GM21786 (cell line): Measurements from ENCODE around the gene PIK3C2B.

ENCODE experiments used
- ATAC-seq: cut with Tn5 transposase; IDR thresholded peaks from one replicate; pipeline ENCODE4 v1.9.1; 2021; ENCODE audit not compliant: unreplicated experiment

PIK3C2B gene

GRCh38 chr1:204480515-204480914 is 14.1 kb downstream of the PIK3C2B start:
- peak; percentile 63 for ATAC-seq

- no peak for ATAC-seq
Observed at GRCh38 chr1:204479387-204480136, 15.0 kb downstream of the PIK3C2B start.

- ATAC-seq, result no peak
Observed at GRCh38 chr1:204478921-204479320, 15.7 kb downstream of the PIK3C2B start.

DNA sequence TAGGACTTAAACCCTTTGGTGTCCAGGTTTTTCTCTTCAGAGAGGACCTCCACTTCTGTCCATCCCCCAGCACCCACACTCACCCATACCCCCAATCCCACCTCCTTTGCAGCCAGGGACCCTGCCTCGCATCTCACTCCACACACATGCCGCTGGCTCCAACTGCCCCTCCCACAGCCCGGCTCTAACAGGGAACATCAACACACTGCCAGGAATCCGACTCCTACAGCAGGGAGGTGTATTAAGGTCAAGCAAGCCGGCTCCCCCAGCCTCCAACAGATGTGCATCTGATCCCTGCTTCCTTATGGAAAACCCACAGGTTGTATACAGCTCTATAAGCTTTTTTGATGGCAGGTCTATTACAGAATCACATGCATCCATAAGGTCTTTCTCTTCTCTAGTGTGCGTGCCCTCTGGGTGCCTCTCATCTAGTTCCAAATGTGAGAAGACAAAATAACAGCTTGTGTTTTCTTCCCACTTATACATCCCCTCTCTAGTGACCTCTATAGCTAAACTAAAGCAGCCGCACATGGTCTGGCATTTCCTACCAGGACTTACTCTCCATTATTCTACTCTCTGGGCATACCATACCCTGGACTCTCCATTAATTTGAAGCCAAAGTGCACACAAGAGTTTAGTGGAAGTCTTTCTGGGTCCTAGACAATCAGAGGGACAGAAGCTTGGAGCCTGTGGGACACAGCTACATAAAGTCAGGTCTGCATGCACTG is 16.3 kb downstream of the PIK3C2B start:
- ATAC-seq, result no peak

GRCh38 chr1:204477036-204477740 is 17.4 kb downstream of the PIK3C2B start:
- no peak for ATAC-seq

- no peak for ATAC-seq
Observed at GRCh38 chr1:204476563-204476962, 18.0 kb downstream of the PIK3C2B start.

GRCh38 chr1:204475656-204476432 is 18.8 kb downstream of the PIK3C2B start:
- no peak for ATAC-seq

DNA sequence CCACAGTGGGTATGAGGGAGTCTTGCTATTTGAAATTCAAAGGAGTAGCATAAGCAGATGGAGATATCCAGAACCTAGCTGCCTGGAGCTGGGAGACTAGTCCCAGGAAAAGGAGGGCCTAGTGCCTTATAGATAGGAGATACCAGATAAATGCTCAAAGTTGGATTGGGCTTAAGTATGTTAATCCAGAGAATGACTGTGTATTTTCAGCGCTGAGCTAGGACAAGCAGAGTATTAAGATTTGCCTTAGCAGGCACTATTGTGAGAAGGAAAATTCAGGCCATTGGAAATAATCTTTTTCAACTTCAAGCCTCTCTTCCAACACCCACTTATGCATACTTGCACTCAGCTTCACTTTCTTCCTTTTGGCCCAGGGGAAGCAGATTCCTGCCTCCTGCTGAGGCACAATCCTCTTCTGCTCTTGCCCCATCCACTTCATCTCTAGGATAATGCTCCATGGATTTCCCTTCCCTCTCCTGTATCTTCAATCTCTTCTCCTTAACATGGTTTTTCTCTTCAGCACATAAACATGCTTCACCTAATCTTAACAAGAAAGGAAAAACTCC is 21.1 kb downstream of the PIK3C2B start:
- no peak for ATAC-seq

DNA sequence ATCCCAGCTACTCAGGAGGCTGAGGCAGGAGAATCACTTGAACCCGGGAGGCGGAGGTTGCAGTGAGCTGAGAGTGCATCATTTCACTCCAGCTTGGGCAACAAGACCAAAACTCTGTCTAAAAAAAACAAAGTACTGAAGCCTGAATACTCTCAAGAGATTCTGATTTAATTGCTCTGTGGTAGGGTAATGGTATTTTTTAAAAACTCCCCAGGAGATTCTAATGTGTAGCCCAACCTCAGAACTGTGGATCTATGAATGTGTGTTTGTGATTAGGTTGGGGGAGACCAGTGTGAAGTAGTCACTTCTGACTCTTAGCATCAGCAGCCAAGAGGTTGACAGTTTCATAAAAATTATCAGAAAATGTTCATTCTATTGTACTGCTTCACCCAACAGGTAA is 21.9 kb downstream of the PIK3C2B start:
- no peak for ATAC-seq

DNA sequence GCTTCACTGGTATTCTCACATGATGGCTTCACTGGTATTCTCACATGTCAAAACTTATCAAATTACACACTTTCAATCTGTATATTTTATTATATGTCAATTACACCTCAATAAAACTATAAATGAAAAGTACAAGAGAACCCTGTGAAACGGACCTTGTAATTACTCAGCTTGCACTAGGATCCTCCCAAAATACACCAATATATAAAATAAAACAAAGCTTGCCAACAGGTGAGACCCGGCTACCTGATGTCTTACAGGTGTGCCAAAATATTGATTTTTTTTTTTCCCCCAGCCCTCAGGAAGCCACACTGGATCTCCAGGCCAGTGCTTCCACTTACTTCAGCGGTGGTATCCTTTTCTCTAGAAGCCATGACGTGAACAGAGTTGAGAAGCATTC is 22.9 kb downstream of the PIK3C2B start:
- no peak for ATAC-seq

- ATAC-seq, result no peak
Observed at GRCh38 chr1:204469304-204469703, 25.3 kb downstream of the PIK3C2B start.

DNA sequence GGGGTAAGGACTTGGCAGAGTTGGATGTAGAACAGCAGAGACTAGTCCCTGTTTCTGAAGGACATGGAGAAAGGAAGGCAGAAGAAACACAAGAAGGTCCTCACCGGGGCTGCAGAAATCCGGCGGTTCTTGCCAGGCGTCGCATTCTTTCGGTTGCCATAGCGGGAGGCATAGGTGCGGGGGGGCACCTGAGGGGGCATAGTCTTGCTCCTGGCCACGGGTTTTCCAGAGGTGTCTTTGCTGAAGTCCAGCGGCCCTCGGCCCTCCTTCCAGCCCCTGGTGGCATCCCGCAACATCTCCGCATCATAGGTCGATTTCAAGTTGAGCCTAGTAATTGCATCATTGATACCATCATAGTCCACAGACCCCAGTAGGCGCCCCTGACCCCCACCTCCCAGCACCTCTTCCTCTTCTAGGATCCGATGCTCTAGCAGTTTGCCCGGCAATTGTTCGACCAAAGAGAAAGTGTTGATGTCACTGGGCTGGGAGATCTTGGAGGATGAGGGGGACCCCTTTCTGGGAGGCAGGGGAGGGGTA is 25.8 kb downstream of the PIK3C2B start:
- ATAC-seq, result no peak

GRCh38 chr1:204468206-204468605 is 26.4 kb downstream of the PIK3C2B start:
- no peak for ATAC-seq

DNA sequence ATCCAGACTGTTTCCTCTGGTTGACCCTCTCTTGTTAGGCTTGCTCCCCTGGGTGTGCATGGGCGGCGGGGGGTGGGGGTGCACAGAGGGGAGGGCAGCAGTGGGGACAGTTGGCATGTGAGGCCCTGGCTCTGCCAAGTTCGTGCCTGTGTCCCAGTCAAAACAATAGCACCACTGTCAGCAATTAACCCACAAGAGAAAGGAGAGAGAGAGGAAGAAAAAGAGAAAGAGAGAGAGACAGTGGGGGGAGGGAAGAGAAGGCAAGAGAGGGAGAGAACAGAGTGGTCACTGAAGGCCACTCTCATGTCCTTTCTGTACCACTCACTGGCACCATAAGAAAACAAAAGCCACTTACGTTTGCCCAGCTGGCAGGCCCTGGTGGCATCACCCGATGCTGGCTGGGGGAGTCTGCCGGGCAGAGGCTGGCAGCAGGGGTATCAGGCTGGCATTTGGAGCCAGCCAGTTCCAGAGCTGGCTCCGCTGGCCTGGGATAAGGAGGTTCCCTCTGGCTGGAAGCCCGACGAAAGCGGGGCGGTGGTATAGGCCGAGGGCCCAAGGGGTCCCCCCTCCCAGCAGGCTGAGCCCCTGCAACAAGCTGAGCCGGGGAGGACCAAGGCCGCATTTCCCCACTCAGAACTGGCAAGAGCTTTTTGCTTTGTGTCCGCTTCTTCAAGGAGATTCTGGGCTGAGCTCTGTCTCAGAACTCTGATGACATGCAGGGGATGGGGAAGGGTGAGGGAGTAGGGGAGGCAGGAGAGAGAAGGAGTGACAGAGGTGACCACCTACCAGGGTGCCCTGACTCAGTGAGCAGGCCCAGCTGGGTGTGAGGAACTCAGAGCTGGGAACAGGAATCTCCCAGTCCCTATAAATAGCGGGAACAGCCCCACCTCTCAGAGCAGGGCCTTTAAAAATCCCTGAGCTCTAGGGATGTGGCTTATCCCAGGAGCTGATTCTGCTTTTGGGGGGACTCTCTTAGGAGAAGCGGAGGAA is 27.9 kb downstream of the PIK3C2B start:
- no peak for ATAC-seq

GRCh38 chr1:204465546-204466415 is 28.8 kb downstream of the PIK3C2B start:
- ATAC-seq, result peak; percentile 76

- ATAC-seq, result no peak
Observed at GRCh38 chr1:204464701-204465100, 29.9 kb downstream of the PIK3C2B start.

DNA sequence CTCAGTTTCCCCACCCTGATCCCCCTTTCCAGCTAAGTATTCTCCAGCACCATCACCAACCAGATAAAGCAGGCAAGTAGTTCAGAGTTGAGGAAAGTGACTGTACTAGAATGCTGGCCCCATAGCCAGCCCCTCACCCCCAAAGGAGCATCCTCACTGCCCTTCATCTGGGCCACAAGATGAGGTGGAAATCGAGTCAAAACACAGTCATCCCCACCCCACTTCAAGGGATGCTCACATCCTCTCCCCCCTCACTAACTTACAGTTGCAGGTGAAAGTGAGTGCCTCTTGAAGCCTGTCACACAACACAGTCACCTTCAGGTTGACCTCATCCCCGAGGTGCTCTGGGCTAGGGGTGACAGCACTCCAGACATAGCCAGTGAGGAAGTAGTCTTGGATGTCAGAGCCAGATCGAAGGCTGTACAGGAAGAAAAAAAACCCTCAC is 30.4 kb downstream of the PIK3C2B start:
- no peak for ATAC-seq
